Measurements from ENCODE around the gene DGCR2.
"Not testable (repeated sequence)": the region's sequence is repeated elsewhere in the genome, so short reads cannot be mapped to it uniquely, and the experiment has no call there.

- not testable (repeated sequence) for TF ChIP-seq CTCF, POLR2A, EP300 (IDR thresholded peaks at IDR 0.05)
Measured at GRCh38 chr22:19027371-19028059, 94.7 kb downstream of the DGCR2 start.
